Stimulated activated effector memory CD8-positive, alpha-beta T cell treated with anti-CD3 and anti-CD28 coated beads, Interleukin-12 subunit alpha, Interleukin-12 subunit beta, amount 100 ng/mL, for 72 hours (primary cell): ENCODE measurements around the gene GCDH.
"Not testable (repeated sequence)": the region's sequence is repeated elsewhere in the genome, so short reads cannot be mapped to it uniquely, and the experiment has no call there.

Source experiments
- ATAC-seq: fragments of 150-1000 bp; cut with Tn5 transposase; 2 replicates; pipeline ENCODE4 v1.10.0; 2021
- DNase-seq, 2 donors: peaks; one replicate each; pipeline ENCODE4 v3.0.0; 2021 to 2022; ENCODE audit warnings: low spot score in 2 of 2
- H3K27ac Mint-ChIP-seq: one replicate; pipeline ENCODE4 v1.8.0; 2022; ENCODE audit warnings: mild to moderate bottlenecking, mixed read lengths
- H3K36me3 Mint-ChIP-seq: one replicate; pipeline ENCODE4 v1.8.0; 2022; ENCODE audit warnings: mild to moderate bottlenecking, mixed read lengths
- H3K4me1 Mint-ChIP-seq: one replicate; pipeline ENCODE4 v1.8.0; 2022; ENCODE audit warnings: mixed read lengths
- H3K4me3 Mint-ChIP-seq: one replicate; pipeline ENCODE4 v1.8.0; 2022; ENCODE audit warnings: mild to moderate bottlenecking, mixed read lengths
- H3K9me3 Mint-ChIP-seq: one replicate; pipeline ENCODE4 v1.8.0; 2022; ENCODE audit warnings: mixed read lengths

The GCDH gene

DNA sequence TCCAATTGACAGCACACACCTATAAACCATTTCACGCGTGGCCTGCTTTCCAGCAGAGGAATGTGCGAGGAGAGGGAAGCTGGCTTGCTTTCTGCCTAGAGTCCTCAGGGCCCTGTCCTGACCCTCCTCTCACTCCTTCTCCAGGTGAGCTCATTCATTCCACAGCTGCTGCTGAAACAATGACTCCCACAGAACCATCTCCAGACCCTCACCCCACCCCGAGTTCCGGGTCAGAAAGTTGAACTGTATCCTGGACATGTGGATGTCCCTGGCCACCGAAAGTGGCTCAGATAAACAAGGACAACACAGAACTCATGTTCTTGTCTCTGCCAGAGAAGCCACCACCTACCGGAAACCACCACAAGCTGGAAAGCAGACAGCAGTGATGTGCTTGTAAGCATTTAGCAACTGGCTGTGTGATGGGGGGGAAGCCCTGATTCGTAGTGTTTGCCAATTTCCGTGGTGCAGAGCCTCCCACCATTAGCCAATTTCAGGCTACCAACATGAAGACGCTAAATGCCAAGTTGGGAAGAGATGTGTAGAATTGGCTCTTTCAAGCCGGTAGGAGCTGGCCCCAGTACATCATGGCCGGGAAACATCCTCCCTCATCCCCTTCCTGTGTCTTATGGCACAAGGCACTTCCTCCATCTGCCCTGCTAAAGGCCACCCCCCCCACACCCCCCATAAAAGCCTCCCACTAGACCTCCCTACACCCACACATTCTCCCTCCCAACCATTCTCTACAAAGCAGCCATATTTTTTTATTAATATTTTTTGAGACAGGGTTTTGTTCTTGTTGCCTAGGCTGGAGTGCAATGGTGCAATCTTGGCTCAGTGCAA is 23.1 kb downstream of the GCDH start:
- Mint-ChIP-seq H3K36me3 (peaks cover 15% of the 10 kb centered on the region), H3K9me3 (no peaks in the 10 kb centered on the region), H3K27ac (peak overlapping the region; percentile 82), H3K4me3 (no peak overlapping the region), H3K4me1 (peaks cover 11% of the 10 kb centered on the region)
- DNase-seq (peak in 1 of 2 donors; percentile 59), ATAC-seq (peak; percentile 68)

DNA sequence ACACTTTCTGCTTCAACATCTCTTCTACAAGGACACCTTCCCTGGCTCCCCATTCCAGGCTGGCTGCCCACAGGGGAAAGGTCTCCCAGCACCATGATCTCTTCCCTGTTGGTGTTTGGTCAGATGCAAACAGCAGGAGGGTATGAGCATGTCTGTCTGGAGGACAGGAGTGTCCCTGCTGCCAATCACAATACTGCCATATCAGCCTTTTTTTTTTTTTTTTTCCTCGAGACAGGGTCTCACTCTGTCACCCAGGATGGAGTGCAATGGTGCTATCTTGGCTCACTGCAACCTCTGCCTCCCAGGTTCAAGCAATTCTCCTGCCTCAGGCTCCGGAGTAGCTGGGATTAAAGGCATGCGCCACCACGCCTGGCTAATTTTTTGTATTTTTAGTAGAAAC is 24.9 kb downstream of the GCDH start:
- H3K9me3 Mint-ChIP-seq, H3K4me3 Mint-ChIP-seq, ATAC-seq, H3K27ac Mint-ChIP-seq, DNase-seq: not testable (repeated sequence)
- Mint-ChIP-seq H3K4me1 (peaks cover 15% of the 10 kb centered on the region), H3K36me3 (peaks cover 32% of the 10 kb centered on the region)

DNA sequence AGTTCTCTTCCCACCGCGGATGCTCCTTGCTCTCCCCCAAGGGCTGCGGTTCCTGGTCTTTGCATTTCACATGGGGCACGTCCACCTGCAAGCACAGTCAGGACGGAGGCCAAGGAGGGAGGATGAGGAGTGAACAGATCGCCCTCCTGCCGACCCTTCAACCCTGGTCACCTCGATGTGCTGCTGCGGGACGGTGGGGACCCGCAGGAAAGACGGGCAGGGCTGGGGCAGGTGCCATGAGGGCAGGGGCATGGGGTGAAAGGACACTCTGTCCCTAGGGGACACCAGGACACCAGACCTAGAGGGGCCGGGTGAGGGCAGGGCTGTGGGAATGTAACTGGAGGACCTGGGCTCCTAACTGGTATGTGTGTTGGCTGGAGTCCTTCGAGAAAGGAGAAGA is 27.3 kb downstream of the GCDH start:
- DNase-seq (no peak), ATAC-seq (no peak)
- Mint-ChIP-seq H3K4me1 (peaks cover 15% of the 10 kb centered on the region), H3K9me3 (no peaks in the 10 kb centered on the region), H3K27ac (peak overlapping the region; percentile 96), H3K36me3 (peaks cover 56% of the 10 kb centered on the region), H3K4me3 (peak overlapping the region; percentile 68)

DNA sequence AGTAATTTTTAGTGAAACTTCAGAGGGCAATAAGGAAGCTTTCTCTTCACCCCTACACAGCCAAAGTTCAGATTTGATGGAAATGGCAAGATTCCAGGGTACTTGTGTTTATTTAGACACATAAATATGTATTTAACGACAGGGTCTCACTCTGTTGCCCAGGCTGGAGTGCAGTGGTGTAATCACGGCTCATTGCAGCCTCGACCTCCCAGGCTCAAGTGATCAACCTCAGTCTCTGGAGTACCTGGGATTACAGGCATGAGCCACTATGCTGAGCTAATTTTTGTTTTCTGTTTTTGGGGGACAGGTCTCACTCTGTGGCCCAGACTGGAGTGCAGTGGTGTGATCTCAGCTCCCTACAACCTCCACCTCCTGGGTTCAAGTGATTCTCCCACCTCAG is 30.1 kb downstream of the GCDH start:
- Mint-ChIP-seq H3K36me3 (peaks cover 84% of the 10 kb centered on the region), H3K4me3 (no peak overlapping the region), H3K9me3 (no peaks in the 10 kb centered on the region), H3K4me1 (peaks cover 8% of the 10 kb centered on the region), H3K27ac (no peak overlapping the region)
- ATAC-seq, result no peak
- no peak for DNase-seq

DNA sequence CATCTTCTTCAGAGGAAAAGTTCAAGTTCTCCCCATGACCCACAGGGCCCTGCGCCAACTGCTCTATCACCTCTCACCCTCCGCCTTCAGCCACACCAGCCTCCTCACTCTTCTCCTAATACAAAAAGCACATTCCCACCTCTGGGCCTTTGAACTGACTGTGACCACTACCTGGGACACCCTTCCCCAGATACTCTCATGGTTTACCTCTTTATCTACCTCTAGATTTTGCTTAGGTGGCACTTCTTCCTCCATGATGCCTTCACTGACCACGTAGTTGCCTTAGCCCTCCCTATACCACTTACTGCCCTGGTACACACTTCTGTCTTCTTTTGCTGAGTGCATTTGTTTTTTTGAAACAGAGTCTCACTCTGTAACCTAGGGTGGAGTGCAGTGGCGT is 32.0 kb downstream of the GCDH start:
- H3K9me3 Mint-ChIP-seq, result no peaks in the 10 kb centered on the region
- no peak for ATAC-seq
- no peak overlapping the region for H3K27ac Mint-ChIP-seq
- no peak for DNase-seq
- H3K4me1 Mint-ChIP-seq, result peaks cover 8% of the 10 kb centered on the region
- no peak overlapping the region for H3K4me3 Mint-ChIP-seq
- peaks cover 99% of the 10 kb centered on the region for H3K36me3 Mint-ChIP-seq

DNA sequence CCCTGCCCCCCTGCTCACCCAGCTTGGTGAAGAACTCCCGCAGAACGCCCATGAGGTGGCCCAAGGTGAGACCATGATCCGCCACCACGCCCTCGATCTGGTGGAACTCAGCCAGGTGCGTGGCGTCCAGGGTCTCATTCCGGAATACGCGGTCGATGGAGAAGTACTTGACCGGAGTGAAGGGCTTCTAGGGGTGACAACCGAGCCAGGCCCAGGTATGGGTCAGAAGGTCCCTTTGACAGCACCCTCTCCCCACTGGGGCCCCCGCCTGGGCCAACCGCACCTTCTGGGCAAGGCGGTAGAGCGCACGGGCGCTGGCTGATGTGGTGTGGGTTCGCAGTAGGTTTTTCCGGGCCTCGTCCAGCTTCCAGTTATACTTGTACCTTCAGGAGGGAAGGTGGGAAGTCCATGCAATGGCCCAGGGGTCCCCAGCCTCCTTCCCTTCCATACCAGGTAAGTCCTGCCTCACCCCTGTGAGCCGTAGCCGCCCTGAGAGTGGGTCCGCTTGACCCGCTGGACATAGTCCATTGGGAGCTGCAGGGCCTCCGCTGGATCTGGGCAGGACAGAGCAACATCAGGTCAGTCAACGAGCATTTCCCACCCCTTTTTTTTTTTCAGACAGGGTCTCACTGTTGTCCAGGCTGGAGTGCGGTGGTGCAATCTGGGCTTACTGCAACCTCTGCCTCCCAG is 33.8 kb downstream of the GCDH start:
- H3K36me3 Mint-ChIP-seq, result peaks cover 99% of the 10 kb centered on the region
- ATAC-seq (no peak), DNase-seq (no peak)
- peaks cover 3% of the 10 kb centered on the region for H3K4me1 Mint-ChIP-seq
- H3K4me3 Mint-ChIP-seq, result no peak overlapping the region
- H3K27ac Mint-ChIP-seq, result no peak overlapping the region
- no peaks in the 10 kb centered on the region for H3K9me3 Mint-ChIP-seq

DNA sequence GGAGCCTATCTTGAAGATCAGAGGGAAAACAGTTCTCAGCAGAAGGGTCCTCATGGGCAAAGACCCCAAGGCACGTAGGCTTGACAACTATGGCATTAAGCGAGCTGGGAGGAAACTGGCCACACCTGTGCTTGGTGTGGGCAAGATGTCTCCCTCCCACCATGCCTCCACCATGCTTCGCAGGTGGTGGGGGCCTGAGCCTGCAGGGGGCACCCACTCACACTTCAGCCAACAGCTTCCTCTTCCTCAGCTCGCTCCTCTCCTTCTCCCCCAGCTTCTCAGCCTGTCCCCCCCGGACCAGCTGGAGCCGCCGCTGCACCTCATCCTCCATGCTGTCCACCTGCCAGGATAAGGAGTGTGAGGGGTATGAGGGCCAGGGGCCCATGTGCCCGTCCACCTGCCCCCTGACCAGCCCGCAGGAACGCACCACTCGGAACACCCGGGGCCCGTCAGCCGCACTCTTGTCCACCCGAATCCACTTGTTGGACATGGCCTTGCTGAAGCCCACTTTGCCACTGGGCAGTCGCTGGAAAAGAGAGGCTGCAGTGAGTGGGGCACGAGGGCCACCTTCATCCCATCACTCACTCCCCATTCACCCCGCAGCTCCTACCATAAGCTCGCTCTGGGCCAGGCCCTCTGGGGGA is 39.2 kb downstream of the GCDH start:
- Mint-ChIP-seq H3K36me3 (peaks cover 87% of the 10 kb centered on the region), H3K27ac (no peak overlapping the region), H3K4me1 (peaks cover 35% of the 10 kb centered on the region), H3K4me3 (no peak overlapping the region), H3K9me3 (no peaks in the 10 kb centered on the region)
- no peak for DNase-seq
- no peak for ATAC-seq

DNA sequence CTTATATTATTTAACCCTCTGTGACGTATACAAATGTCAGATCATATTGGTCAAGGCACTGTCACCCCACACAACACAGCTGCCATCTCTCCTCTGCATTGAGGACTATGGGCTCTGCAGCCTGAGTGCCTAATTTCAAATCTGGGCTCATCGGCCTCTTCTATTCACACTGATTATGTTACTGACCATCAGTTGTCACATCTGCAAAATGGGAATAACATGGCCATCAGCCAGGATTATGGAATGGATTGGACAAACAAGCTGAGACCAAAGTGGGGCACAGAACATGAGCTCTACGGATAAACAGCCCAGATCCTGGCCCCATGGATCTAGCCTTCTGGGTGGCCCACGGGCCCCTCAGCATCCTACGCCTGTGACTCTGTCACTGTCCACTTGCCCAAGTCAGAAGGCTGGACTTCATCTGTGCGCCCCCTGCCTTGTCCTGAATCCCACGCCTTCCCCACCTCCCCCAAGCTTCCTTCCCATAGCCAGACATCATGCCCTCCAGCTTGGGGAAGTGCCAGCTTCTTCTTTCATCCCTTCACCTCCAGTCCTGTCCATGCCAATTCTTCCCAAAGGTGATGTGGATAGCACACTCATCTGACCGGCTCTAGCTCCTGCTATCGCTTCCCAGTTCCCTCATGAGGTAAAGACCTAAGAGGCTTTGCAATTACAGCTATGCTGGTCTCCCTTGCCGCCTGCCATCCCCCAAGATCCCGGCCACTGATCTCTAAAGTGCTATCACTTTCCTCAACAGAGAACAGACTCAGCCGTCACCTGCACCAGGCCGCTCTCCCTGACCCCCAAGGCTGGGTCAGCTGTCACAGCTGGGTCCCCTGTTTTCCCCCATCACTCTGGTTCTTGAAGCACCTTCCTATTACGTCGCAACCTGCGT is 41.7 kb downstream of the GCDH start:
- peaks cover 42% of the 10 kb centered on the region for H3K4me1 Mint-ChIP-seq
- ATAC-seq (no peak), DNase-seq (no peak)
- peak overlapping the region; percentile 98 for H3K4me3 Mint-ChIP-seq
- H3K27ac Mint-ChIP-seq, result peak overlapping the region; percentile 97
- H3K36me3 Mint-ChIP-seq, result peaks cover 62% of the 10 kb centered on the region
- no peaks in the 10 kb centered on the region for H3K9me3 Mint-ChIP-seq

DNA sequence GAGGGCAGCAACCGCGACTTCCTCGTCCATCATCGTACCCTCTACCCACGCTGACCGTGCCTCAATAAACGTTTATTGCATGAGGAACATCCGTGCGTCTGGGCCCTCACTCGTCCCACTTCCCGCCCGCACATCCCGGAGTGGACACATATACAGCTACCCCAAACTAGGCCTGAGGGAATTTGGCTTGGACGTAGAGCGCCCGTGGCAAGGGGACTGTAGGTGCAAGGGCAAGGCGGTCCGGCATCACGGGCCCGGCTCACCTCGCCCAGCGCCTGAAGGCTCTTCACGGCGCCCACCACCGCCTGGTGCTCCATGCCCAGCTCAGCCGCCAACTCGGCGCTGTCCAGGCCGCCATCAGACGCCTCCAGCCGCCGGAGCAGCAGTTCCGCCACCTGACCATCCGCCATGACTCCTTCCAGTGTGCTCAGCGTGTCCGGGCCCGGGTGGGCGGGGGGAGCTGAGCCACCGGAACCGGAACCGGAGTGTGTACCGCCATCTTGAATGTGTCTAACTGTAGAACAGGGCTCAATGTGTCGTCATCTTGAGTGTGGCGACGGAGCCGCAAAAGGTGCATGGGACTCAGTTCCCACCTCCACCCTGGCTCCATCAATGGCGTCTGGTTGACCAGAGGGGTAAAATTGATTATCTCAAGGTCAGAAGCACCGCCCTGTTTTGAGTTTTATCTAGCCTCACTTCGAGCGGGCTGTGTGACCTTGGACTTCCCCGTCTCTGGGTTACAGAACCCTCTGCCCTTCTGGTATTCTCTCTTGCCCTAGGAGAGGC is 42.5 kb downstream of the GCDH start, which contains the start of gene FARSA:
FARSA (minus strand) TSS at position 425 of the 786 bp plus-strand sequence; CDS start at position 410, 15 bp downstream.
- Mint-ChIP-seq H3K36me3 (peaks cover 59% of the 10 kb centered on the region), H3K4me3 (peak within 1 kb of the TSS; percentile 98), H3K9me3 (no peaks in the 10 kb centered on the region), H3K27ac (peak within 1 kb of the TSS; percentile 97), H3K4me1 (peaks cover 50% of the 10 kb centered on the region)
- ATAC-seq (peak; percentile 84), DNase-seq (peak; percentile 68 to 88)

DNA sequence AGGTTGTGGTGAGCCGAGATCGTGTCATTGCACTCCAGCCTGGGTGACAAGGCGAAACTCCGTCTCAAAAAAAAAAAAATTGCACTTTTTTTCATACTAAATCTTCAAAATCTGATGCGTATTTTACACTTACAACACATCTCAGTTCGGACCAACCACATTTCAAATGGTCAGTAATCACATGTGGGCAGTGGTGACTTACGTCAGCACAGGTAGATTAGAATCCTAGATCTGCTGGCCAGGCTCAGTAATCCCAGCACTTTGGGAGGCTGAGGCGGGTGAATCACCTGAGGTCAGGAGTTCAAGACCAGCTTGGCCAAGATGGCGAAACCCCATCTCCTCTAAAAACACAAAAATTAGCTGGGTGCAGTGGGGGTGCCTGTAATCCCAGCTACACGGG is 44.1 kb downstream of the GCDH start:
- ATAC-seq (no peak), DNase-seq (no peak)
- Mint-ChIP-seq H3K9me3 (no peaks in the 10 kb centered on the region), H3K36me3 (peaks cover 59% of the 10 kb centered on the region), H3K27ac (no peak overlapping the region), H3K4me3 (no peak overlapping the region), H3K4me1 (peaks cover 56% of the 10 kb centered on the region)

DNA sequence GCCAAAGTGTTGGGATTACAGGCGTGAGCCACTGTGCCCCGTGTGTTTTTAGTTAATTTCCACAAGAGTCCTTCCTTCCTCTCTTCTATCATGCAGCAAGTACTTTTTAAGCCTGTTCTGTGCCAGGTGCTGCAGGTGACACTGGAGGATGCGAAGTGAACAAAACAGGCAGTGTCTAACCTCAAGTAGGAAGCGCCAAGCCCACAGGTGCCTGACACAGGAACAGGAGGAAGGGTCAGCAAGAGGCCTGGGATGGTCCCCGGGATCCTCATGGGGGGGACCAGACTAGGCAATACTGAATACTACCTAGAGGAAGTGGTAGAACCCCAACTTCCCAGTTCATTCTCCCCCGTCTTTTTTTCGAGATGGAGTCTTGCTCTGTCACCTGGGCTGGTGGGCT is 45.6 kb downstream of the GCDH start:
- H3K27ac Mint-ChIP-seq, result no peak overlapping the region
- peaks cover 61% of the 10 kb centered on the region for H3K4me1 Mint-ChIP-seq
- DNase-seq (no peak), ATAC-seq (no peak)
- H3K36me3 Mint-ChIP-seq, result peaks cover 59% of the 10 kb centered on the region
- H3K9me3 Mint-ChIP-seq, result no peaks in the 10 kb centered on the region
- peak overlapping the region; percentile 96 for H3K4me3 Mint-ChIP-seq

DNA sequence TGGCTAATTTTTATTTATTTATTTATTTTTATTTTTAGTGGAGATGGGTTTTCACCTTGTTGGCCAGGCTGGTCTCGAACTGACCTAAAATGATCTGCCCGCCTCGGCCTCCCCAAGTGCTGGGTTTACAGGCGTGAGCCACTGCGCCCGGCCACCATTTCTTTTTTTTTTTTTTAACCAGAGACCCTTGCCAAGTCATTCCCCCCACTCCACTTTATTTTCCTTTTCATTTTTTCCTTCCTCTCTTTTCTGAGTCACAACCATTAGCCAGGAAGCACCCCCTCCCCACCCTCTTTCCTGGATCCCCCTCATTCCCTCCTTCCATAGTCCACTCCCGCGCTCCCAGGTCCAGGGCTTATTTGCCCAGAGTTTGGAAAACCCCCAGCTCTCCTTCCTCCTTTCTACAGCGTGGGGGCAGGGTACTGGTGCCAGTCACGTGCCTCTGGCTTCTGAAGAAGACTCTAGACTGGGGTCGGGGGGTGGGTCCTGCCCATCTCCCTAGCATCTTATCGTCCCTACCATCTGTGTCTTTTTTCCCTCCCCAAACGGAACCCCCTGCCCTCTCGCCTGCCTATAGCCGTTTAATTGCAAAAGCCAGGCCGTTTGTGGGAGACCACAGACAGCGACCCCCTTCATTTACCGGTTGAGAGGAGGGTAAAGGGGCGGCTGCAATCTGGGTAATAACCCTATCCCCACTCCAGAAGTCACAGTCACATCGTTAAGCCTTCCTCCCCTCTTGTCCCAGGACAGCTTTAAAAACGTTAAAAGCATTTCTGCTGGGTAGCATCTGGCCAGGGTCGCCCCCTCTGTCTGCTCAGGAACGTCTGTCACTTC is 46.4 kb downstream of the GCDH start:
- Mint-ChIP-seq H3K4me1 (peaks cover 58% of the 10 kb centered on the region), H3K9me3 (no peaks in the 10 kb centered on the region), H3K36me3 (peaks cover 59% of the 10 kb centered on the region), H3K27ac (peak overlapping the region; percentile 98), H3K4me3 (peak overlapping the region; percentile 96)
- DNase-seq (no peak), ATAC-seq (no peak)

DNA sequence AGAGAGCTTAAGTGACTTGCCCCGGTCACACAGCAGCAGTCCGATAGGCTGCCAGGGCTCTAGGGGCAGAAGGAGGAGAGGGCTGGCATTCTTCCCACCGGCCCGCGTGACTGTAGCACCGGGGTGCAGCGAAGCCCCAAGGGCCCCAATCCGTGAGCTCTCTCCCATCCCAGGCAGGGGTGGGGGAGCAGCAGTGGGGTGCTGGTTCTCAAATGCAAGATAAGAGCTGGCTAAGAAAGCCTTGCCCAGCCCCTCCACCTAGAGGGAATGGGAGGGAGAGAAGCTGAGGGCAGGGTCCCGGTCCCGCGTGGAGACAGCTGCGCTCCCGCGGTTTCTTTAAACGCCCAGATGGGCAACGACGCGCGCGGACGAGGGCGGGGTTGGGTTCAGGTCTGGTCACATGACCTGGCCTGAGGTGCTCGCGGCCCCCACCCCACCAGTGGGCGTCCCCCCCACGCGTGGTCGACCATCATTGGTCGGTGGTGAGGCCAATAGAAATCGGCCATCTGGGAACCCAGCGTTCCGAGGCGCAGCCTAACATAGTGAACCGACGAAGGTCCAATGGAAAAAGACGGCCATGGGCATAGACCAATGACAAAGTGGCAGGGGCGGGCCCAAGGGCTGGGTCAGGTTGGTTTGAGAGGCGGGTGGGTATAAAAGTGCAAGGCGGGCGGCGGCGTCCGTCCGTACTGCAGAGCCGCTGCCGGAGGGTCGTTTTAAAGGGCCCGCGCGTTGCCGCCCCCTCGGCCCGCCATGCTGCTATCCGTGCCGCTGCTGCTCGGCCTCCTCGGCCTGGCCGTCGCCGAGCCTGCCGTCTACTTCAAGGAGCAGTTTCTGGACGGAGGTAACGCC is 47.2 kb downstream of the GCDH start, which contains the start of gene CALR:
CALR (plus strand) TSS at position 683 of the 852 bp plus-strand sequence; CDS start at position 754, 71 bp downstream.
- Mint-ChIP-seq H3K4me3 (peak within 1 kb of the TSS; percentile 96), H3K9me3 (no peaks in the 10 kb centered on the region), H3K4me1 (peaks cover 57% of the 10 kb centered on the region), H3K27ac (peak within 1 kb of the TSS; percentile 98), H3K36me3 (peaks cover 59% of the 10 kb centered on the region)
- peak; percentile 93 for ATAC-seq
- peak; percentile 98 to 100 for DNase-seq
